Measurements from ENCODE around the gene SEC62.

SEC62 gene

GRCh38 chr3:169999433-169999832, 32.8 kb downstream of the SEC62 start:
- no peak for DNase-seq (ENCODE audit: low read depth, low spot score)
- peaks cover 21% of the 10 kb centered on the region for H3K36me3 ChIP-seq (ENCODE audit: insufficient read depth, low read length)
- H3K9me3 ChIP-seq (ENCODE audit: low read depth, low read length) = no peaks in the 10 kb centered on the region; the same call in 1 of the 2 replicates
- no peak overlapping the region for H3K4me3 ChIP-seq
- H3K27ac ChIP-seq = no peak overlapping the region
- TF ChIP-seq FOXP2 (optimal IDR thresholded peaks at IDR 0.05; ENCODE audit: control extremely low read depth, extremely low read length, insufficient read depth) = no peak
- TF ChIP-seq POLR2AphosphoS5 (IDR thresholded peaks at IDR 0.05; ENCODE audit: borderline replicate concordance, low read depth, low read length) = no peak
- TF ChIP-seq EZH2 (IDR thresholded peaks at IDR 0.05) = no peak
- H3K9ac ChIP-seq (ENCODE audit: insufficient read length) = no peak overlapping the region

- TF ChIP-seq POLR2AphosphoS5 (IDR thresholded peaks at IDR 0.05; ENCODE audit: borderline replicate concordance, low read depth, low read length) = no peak
- TF ChIP-seq FOXP2 (optimal IDR thresholded peaks at IDR 0.05; ENCODE audit: control extremely low read depth, extremely low read length, insufficient read depth) = no peak
- no peak for TF ChIP-seq EZH2 (IDR thresholded peaks at IDR 0.05)
- Histone ChIP-seq H3K4me3 (no peak overlapping the region), H3K9ac (ENCODE audit: insufficient read length) (no peak overlapping the region), H3K9me3 (ENCODE audit: low read depth, low read length) (no peaks in the 10 kb centered on the region; the same call in 1 of the 2 replicates), H3K36me3 (ENCODE audit: insufficient read depth, low read length) (peaks cover 21% of the 10 kb centered on the region), H3K27ac (no peak overlapping the region)
- DNase-seq (ENCODE audit: low read depth, low spot score) = no peak
Observed at GRCh38 chr3:170000051-170000450, 33.4 kb downstream of the SEC62 start.

DNA sequence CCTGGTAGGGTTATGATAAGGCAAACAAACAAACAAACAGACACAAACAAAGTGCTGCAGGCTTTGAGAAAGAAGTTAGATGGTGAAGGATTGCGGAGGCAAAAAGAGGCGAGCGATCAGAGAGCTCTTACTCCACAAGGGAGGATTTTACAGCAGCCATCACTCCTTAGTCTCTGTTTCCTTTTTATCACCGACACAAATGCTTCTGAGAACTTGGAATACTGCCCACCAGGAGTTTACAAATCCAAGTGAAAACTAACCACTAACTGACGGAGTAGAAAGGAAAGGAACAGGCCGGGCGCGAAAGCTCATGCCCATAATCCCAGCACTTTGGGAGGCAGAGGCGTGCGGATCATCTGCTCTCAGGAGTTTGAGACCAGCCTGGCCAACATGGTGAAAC, 35.6 kb downstream of the SEC62 start:
- DNase-seq (ENCODE audit: low read depth, low spot score) = no peak
- H3K36me3 ChIP-seq (ENCODE audit: insufficient read depth, low read length) = peaks cover 5% of the 10 kb centered on the region; the same call in 1 of the 2 replicates
- no peak overlapping the region for H3K27ac ChIP-seq
- H3K4me3 ChIP-seq = no peak overlapping the region
- no peaks in the 10 kb centered on the region; the same call in 1 of the 2 replicates for H3K9me3 ChIP-seq (ENCODE audit: low read depth, low read length)
- no peak overlapping the region for H3K9ac ChIP-seq (ENCODE audit: insufficient read length)
- no peak for TF ChIP-seq EZH2 (IDR thresholded peaks at IDR 0.05)
- TF ChIP-seq FOXP2 (optimal IDR thresholded peaks at IDR 0.05; ENCODE audit: control extremely low read depth, extremely low read length, insufficient read depth) = no peak
- no peak for TF ChIP-seq POLR2AphosphoS5 (IDR thresholded peaks at IDR 0.05; ENCODE audit: borderline replicate concordance, low read depth, low read length)

GRCh38 chr3:170002879-170003278, 36.3 kb downstream of the SEC62 start:
- no peak overlapping the region for H3K27ac ChIP-seq

GRCh38 chr3:170003881-170004356, 37.3 kb downstream of the SEC62 start:
- no peak for TF ChIP-seq FOXP2 (optimal IDR thresholded peaks at IDR 0.05; ENCODE audit: control extremely low read depth, extremely low read length, insufficient read depth)
- no peak for TF ChIP-seq POLR2AphosphoS5 (IDR thresholded peaks at IDR 0.05; ENCODE audit: borderline replicate concordance, low read depth, low read length)
- TF ChIP-seq EZH2 (IDR thresholded peaks at IDR 0.05) = no peak
- no peak for DNase-seq (ENCODE audit: low read depth, low spot score)
- no peak overlapping the region for H3K9ac ChIP-seq (ENCODE audit: insufficient read length)
- H3K36me3 ChIP-seq (ENCODE audit: insufficient read depth, low read length) = peaks cover 5% of the 10 kb centered on the region; the same call in 1 of the 2 replicates
- no peak overlapping the region for H3K27ac ChIP-seq
- H3K4me3 ChIP-seq = no peak overlapping the region
- H3K9me3 ChIP-seq (ENCODE audit: low read depth, low read length) = no peaks in the 10 kb centered on the region

More at GRCh38 chr3:170002879-170003278, 36.3 kb downstream of the SEC62 start:
- Histone ChIP-seq H3K9me3 (ENCODE audit: low read depth, low read length) (no peaks in the 10 kb centered on the region; the same call in 1 of the 2 replicates), H3K4me3 (no peak overlapping the region), H3K36me3 (ENCODE audit: insufficient read depth, low read length) (peaks cover 5% of the 10 kb centered on the region; the same call in 1 of the 2 replicates), H3K9ac (ENCODE audit: insufficient read length) (no peak overlapping the region)
- TF ChIP-seq POLR2AphosphoS5 (IDR thresholded peaks at IDR 0.05; ENCODE audit: borderline replicate concordance, low read depth, low read length) (no peak), FOXP2 (optimal IDR thresholded peaks at IDR 0.05; ENCODE audit: control extremely low read depth, extremely low read length, insufficient read depth) (no peak), EZH2 (IDR thresholded peaks at IDR 0.05) (no peak)
- DNase-seq (ENCODE audit: low read depth, low spot score) = no peak

DNA sequence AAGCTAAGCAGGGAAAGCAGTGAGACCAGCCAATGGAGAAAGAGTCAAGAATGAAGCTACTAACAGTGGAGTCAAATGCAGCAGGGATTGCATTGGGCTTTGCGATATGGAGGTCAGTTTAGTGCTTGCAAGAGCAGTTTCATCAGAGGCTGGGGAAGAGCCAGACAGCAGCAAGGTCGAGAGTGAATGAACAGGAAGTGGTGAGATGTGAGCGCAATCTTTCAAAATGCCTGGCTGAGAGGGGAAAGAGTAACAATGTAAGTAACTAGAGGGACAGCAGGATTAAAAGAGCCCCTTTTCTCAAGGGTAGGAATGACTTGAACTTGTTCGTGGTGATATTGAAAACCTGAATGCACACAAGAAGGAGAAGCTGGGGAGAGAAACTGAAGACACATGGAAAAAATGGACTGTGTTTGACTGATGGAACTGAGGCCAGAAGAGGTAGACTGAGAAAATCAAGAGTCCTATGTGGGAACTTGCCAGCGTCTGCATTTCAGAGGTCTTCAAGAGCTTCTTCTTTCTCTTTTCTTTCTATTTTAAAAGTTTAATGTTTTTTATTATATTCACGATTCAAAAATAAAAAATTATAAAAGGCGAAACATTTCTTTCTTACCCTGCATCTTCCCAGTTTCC, 40.5 kb downstream of the SEC62 start:
- Histone ChIP-seq H3K36me3 (ENCODE audit: insufficient read depth, low read length) (no peaks in the 10 kb centered on the region), H3K4me3 (no peak overlapping the region), H3K9ac (ENCODE audit: insufficient read length) (no peak overlapping the region), H3K27ac (no peak overlapping the region), H3K9me3 (ENCODE audit: low read depth, low read length) (no peaks in the 10 kb centered on the region)
- no peak for DNase-seq (ENCODE audit: low read depth, low spot score)
- TF ChIP-seq POLR2AphosphoS5 (IDR thresholded peaks at IDR 0.05; ENCODE audit: borderline replicate concordance, low read depth, low read length) (no peak), FOXP2 (optimal IDR thresholded peaks at IDR 0.05; ENCODE audit: control extremely low read depth, extremely low read length, insufficient read depth) (no peak), EZH2 (IDR thresholded peaks at IDR 0.05) (no peak)

GRCh38 chr3:170010498-170010897, 43.9 kb downstream of the SEC62 start:
- TF ChIP-seq EZH2 (IDR thresholded peaks at IDR 0.05) (no peak), POLR2AphosphoS5 (IDR thresholded peaks at IDR 0.05; ENCODE audit: borderline replicate concordance, low read depth, low read length) (no peak), FOXP2 (optimal IDR thresholded peaks at IDR 0.05; ENCODE audit: control extremely low read depth, extremely low read length, insufficient read depth) (no peak)
- no peak overlapping the region for H3K4me3 ChIP-seq
- DNase-seq (ENCODE audit: low read depth, low spot score) = no peak
- no peak overlapping the region for H3K9ac ChIP-seq (ENCODE audit: insufficient read length)
- no peaks in the 10 kb centered on the region for H3K36me3 ChIP-seq (ENCODE audit: insufficient read depth, low read length)
- no peak overlapping the region for H3K27ac ChIP-seq
- no peaks in the 10 kb centered on the region for H3K9me3 ChIP-seq (ENCODE audit: low read depth, low read length)

DNA sequence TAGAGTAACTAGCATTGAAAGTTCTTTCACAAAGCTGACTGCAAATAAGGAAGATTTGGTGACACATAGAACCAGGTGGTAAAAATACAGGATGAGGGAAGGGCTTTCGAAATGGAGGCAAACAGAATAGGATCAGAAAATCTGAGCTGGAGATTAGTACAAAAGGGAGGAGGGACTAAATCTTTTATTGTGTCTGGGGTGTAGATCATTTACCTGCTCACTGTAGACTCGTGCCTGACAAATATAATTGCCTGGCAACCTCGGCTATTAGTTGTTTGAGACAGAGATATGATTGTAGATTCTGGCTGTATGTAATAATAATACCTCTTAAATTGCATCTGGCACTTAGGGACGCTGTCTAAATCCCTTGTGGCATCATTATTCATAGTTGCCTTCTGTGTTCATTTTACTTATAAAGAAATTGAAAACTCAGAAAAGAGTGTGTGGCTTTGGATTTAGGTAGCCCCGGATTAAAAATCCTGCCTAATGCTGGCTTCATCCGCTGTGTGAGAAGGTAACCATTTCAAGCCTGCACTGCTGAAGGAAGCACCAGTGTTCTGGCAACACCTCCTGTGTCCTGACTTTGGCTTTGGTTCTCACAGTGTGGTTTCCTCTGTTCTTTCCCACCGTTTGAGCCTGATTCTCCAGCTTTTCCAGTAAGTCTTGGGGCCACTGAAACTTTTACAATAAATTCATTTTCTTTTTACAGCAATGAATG, 46.2 kb downstream of the SEC62 start:
- Histone ChIP-seq H3K27ac (no peak overlapping the region), H3K4me3 (no peak overlapping the region), H3K9ac (ENCODE audit: insufficient read length) (no peak overlapping the region), H3K9me3 (ENCODE audit: low read depth, low read length) (no peaks in the 10 kb centered on the region), H3K36me3 (ENCODE audit: insufficient read depth, low read length) (no peaks in the 10 kb centered on the region)
- DNase-seq (ENCODE audit: low read depth, low spot score) = no peak
- no peak for TF ChIP-seq FOXP2 (optimal IDR thresholded peaks at IDR 0.05; ENCODE audit: control extremely low read depth, extremely low read length, insufficient read depth)
- no peak for TF ChIP-seq POLR2AphosphoS5 (IDR thresholded peaks at IDR 0.05; ENCODE audit: borderline replicate concordance, low read depth, low read length)
- no peak for TF ChIP-seq EZH2 (IDR thresholded peaks at IDR 0.05)
